ENCODE measurements around the gene GXYLT2.

GXYLT2 gene

DNA sequence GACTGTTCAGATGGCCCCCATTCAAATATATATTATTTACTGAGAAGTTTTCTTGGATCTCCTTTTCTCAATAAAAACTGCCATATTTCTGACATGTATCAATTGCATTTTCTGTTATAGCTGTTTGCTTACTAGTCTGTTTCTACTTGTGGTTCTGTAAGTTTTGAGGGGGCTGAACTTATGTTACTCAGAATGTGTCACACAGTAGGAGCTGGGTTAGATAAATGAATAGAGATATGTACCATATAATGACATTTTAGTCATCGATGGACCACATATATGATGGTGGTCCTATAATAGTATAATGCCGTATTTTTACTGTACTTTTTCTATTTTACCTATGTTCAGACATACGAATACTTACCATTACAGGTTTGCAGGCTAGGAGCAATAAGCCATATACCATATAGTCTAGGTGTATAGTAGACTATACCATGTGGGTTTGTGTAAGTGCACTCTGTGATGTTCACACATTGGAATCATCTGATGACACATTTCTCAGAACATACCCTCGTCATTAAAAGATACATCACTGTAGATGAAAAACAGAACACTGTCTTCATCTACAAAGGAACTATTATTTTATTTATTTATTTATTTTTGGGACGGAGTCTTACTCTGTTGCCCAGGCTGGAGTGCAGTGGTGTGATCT lies 131.1 kb downstream of the GXYLT2 start:
- no peak for DNase-seq (ENCODE audit: low read depth)

GRCh38 chr3:73021301-73021835 lies 133.5 kb downstream of the GXYLT2 start:
- no peak for DNase-seq (ENCODE audit: low read depth)

GRCh38 chr3:73024836-73025235 lies 137.0 kb downstream of the GXYLT2 start:
- no peak for DNase-seq (ENCODE audit: low read depth)

DNA sequence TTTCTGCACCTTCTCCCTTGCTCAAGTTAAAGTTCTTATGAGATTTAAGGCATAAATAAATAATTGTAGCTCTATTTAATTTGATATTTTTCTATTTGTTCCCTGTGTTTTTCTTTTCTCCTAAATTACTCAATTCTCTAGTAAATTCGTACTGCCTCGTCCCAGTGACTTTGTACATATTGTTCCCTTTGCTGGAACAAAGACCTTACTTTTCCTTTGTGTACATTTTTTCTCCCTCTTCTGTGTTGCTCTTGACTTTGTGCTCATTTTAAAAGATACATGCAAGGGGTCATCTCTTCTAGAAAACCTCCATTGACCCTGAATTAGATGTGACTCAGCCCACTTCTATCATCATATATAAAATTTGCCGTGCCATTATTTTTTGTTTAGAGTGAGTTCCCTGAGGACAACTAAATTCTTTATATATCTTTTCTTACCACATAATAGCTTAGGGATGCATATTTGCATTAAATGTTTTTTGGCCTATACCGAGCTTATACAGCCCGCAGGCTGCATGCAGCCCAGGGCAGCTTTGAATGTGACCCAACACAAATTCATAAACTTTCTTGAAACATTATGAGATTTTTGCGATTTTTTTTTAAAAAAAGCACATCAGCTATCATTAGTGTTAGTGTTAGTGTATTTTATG lies 138.4 kb downstream of the GXYLT2 start:
- DNase-seq (ENCODE audit: low read depth) = no peak

Measured in iris pigment epithelial cell (primary cell).